Nephron (organoid): ENCODE data around the gene CCDC180.

Experiments used
- H3K27ac Mint-ChIP-seq, 3 experiments: 2 replicates each; pipeline ENCODE4 v1.8.0; 2020; ENCODE audit warnings: mixed read lengths in 3 of 3, mild to moderate bottlenecking in 2 of 3, moderate library complexity in 1 of 3
- H3K27me3 Mint-ChIP-seq: 2 replicates; pipeline ENCODE4 v1.8.0; 2021; ENCODE audit warnings: low read depth, mild to moderate bottlenecking, moderate library complexity, mixed read lengths
- H3K36me3 Mint-ChIP-seq: 2 replicates; pipeline ENCODE4 v1.8.0; 2020; ENCODE audit warnings: low read depth, mixed read lengths
- H3K4me1 Mint-ChIP-seq: 2 replicates; pipeline ENCODE4 v1.8.0; 2020; ENCODE audit warnings: mixed read lengths
- H3K4me3 Mint-ChIP-seq, 3 experiments: 2 replicates each; pipeline ENCODE4 v1.8.0; 2020; ENCODE audit warnings: mild to moderate bottlenecking in 3 of 3, mixed read lengths in 3 of 3, moderate library complexity in 2 of 3
- H3K9me3 Mint-ChIP-seq: 2 replicates; pipeline ENCODE4 v1.8.0; 2020; ENCODE audit warnings: mixed read lengths
- TF ChIP-seq, protein P1 (sequence below), 3 experiments: fragments of 200-600 bp; sonication (generic); IDR thresholded peaks; one replicate each; pipeline ENCODE4 v1.5.0; 2021; ENCODE audit warnings: antibody characterized with exemption in 3 of 3; ENCODE audit not compliant: unreplicated experiment in 3 of 3

CCDC180 gene

GRCh38 chr9:97348871-97349270 is 41.4 kb downstream of the CCDC180 start:
- H3K4me1 Mint-ChIP-seq: no peaks in the 10 kb centered on the region
- H3K4me3 Mint-ChIP-seq: no peak overlapping the region
- peaks cover 48% of the 10 kb centered on the region for H3K36me3 Mint-ChIP-seq
- TF ChIP-seq, protein P1, sequence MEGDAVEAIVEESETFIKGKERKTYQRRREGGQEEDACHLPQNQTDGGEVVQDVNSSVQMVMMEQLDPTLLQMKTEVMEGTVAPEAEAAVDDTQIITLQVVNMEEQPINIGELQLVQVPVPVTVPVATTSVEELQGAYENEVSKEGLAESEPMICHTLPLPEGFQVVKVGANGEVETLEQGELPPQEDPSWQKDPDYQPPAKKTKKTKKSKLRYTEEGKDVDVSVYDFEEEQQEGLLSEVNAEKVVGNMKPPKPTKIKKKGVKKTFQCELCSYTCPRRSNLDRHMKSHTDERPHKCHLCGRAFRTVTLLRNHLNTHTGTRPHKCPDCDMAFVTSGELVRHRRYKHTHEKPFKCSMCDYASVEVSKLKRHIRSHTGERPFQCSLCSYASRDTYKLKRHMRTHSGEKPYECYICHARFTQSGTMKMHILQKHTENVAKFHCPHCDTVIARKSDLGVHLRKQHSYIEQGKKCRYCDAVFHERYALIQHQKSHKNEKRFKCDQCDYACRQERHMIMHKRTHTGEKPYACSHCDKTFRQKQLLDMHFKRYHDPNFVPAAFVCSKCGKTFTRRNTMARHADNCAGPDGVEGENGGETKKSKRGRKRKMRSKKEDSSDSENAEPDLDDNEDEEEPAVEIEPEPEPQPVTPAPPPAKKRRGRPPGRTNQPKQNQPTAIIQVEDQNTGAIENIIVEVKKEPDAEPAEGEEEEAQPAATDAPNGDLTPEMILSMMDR (IDR thresholded peaks at IDR 0.05; ENCODE audit: unreplicated experiment in 3 of 3): no peak
- no peak overlapping the region for H3K27ac Mint-ChIP-seq
- H3K27me3 Mint-ChIP-seq: no peaks in the 10 kb centered on the region
- H3K9me3 Mint-ChIP-seq: no peaks in the 10 kb centered on the region

DNA sequence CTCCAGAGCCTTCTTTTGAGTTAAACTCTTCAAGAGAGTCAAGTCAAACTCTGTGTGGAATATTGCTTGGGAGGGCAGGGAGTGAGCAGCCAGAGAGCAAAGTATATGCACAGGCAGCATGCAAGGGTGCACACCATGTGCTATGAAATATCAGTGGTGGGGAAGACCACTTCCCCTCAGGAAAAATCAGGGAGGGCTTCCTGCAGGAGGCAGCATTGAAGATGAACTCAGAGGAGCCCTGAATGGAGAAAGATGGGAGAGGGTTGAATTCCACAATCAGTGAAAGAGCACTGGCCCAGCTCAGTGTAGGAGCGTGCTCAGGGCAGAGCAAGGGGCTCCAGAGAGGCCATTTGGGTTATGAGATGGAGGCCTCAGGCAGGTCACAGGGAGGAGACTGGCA is 41.9 kb downstream of the CCDC180 start:
- Mint-ChIP-seq H3K36me3 (peaks cover 46% of the 10 kb centered on the region), H3K27me3 (no peaks in the 10 kb centered on the region), H3K27ac (no peak overlapping the region), H3K4me1 (no peaks in the 10 kb centered on the region), H3K4me3 (no peak overlapping the region), H3K9me3 (no peaks in the 10 kb centered on the region)
- TF ChIP-seq, protein P1 (IDR thresholded peaks at IDR 0.05; ENCODE audit: unreplicated experiment in 3 of 3): no peak

DNA sequence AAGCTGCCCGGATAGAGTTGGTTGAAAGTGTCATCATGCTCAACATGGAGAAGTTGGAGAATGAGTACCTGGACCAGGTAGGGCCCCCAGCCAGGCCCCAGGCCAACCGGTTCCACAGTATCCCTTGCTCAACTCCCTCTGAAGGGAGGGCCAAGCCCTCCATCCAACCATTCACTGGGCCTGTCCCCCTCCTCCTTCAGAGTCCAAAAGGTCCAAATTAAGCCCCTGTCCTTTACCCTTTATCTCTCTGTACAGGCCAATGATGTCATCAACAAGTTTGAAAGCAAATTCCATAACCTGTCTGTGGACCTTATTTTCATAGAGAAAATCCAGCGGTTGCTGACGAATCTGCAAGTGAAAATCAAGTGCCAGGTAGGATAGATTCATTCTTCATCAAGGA is 47.2 kb downstream of the CCDC180 start:
- Mint-ChIP-seq H3K27me3 (no peaks in the 10 kb centered on the region), H3K4me3 (no peak overlapping the region), H3K4me1 (no peaks in the 10 kb centered on the region), H3K27ac (no peak overlapping the region), H3K36me3 (peaks cover 31% of the 10 kb centered on the region), H3K9me3 (no peaks in the 10 kb centered on the region)
- TF ChIP-seq, protein P1 (IDR thresholded peaks at IDR 0.05; ENCODE audit: unreplicated experiment in 3 of 3): no peak

DNA sequence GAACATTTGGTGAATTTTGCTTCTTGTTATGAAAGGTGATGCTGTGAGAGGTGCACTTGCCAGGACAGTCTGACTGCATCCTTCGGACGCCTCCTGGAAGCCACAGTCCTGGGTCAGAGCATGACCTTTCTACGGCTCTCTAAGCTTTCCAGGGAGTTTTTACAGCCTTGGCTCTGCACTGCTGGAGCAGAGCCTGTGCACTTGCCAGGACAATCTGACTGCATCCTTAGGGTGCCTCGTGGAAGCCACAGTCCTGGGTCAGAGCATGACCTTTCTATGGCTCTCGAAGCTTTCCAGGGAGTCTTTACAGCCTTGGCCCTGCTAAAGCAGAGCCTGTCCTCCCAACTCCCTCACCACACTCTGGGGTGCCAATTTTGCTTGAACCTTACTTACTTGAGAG is 49.6 kb downstream of the CCDC180 start:
- Mint-ChIP-seq H3K27ac (no peak overlapping the region), H3K9me3 (no peaks in the 10 kb centered on the region), H3K4me1 (no peaks in the 10 kb centered on the region), H3K36me3 (peaks cover 36% of the 10 kb centered on the region), H3K27me3 (no peaks in the 10 kb centered on the region), H3K4me3 (no peak overlapping the region)
- TF ChIP-seq, protein P1 (IDR thresholded peaks at IDR 0.05; ENCODE audit: unreplicated experiment in 3 of 3): no peak
